Measurements from ENCODE around the gene ZNF420.
A peak's percentile ranks its signal among the peaks of the same experiment; 100 is the strongest.
"Not testable (repeated sequence)": the region's sequence is repeated elsewhere in the genome, so short reads cannot be mapped to it uniquely, and the experiment has no call there.

The ZNF420 gene

GRCh38 chr19:37074819-37075362 lies 3.3 kb upstream of the ZNF420 start:
- no peak overlapping the region for H3K4me3 ChIP-seq (replicated peaks in 1 of 2; ENCODE audit: low read depth in 2 of 2, low read length in 2 of 2)
- peak in 1 of 2 donors; percentile 9 for DNase-seq (ENCODE audit: low read depth in 2 of 2)
- TF ChIP-seq CTCF (IDR thresholded peaks at IDR 0.05; ENCODE audit: low read depth, low read length) = no peak

GRCh38 chr19:37076524-37076923 lies 1.7 kb upstream of the ZNF420 start:
- not testable (repeated sequence) for H3K4me3 ChIP-seq (replicated peaks in 1 of 2; ENCODE audit: low read depth in 2 of 2, low read length in 2 of 2); DNase-seq (ENCODE audit: low read depth in 2 of 2)

GRCh38 chr19:37077501-37077933 lies 716 bp upstream of the ZNF420 start:
- no peak for TF ChIP-seq CTCF (IDR thresholded peaks at IDR 0.05; ENCODE audit: low read depth, low read length)
- H3K4me3 ChIP-seq (replicated peaks in 1 of 2; ENCODE audit: low read depth in 2 of 2, low read length in 2 of 2) = peak overlapping the region; percentile 91 to 92

GRCh38 chr19:37078717-37079032 lies 442 bp downstream of the ZNF420 start:
- H3K4me3 ChIP-seq (replicated peaks in 1 of 2; ENCODE audit: low read depth in 2 of 2, low read length in 2 of 2) = peak overlapping the region; percentile 91 to 92
- no peak for TF ChIP-seq CTCF (IDR thresholded peaks at IDR 0.05; ENCODE audit: low read depth, low read length)

More at GRCh38 chr19:37077501-37077933, 716 bp upstream of the ZNF420 start:
- no peak for DNase-seq (ENCODE audit: low read depth in 2 of 2)

GRCh38 chr19:37079238-37079637 lies 1.0 kb downstream of the ZNF420 start:
- DNase-seq (ENCODE audit: low read depth in 2 of 2) = no peak

More at GRCh38 chr19:37078717-37079032, 442 bp downstream of the ZNF420 start:
- no peak for DNase-seq (ENCODE audit: low read depth in 2 of 2)

GRCh38 chr19:37082307-37082706 lies 4.1 kb downstream of the ZNF420 start:
- DNase-seq (ENCODE audit: low read depth in 2 of 2) = no peak
- H3K4me3 ChIP-seq (replicated peaks in 1 of 2; ENCODE audit: low read depth in 2 of 2, low read length in 2 of 2) = no peak overlapping the region
- TF ChIP-seq CTCF (IDR thresholded peaks at IDR 0.05; ENCODE audit: low read depth, low read length) = no peak

More at GRCh38 chr19:37079238-37079637, 1.0 kb downstream of the ZNF420 start:
- no peak for TF ChIP-seq CTCF (IDR thresholded peaks at IDR 0.05; ENCODE audit: low read depth, low read length)
- H3K4me3 ChIP-seq (replicated peaks in 1 of 2; ENCODE audit: low read depth in 2 of 2, low read length in 2 of 2) = peak overlapping the region; percentile 91 to 92

GRCh38 chr19:37087110-37087509 lies 8.9 kb downstream of the ZNF420 start:
- no peak for DNase-seq (ENCODE audit: low read depth in 2 of 2)
- no peak overlapping the region for H3K4me3 ChIP-seq (replicated peaks in 1 of 2; ENCODE audit: low read depth in 2 of 2, low read length in 2 of 2)
- TF ChIP-seq CTCF (IDR thresholded peaks at IDR 0.05; ENCODE audit: low read depth, low read length) = no peak

Data from cardiac fibroblast (primary cell).